Neural progenitor cell (in vitro differentiated cells): ENCODE measurements around the gene LRP1B.

Source experiments
- EZH2phosphoT487 ChIP-seq: fragments of 200-600 bp; sonication (generic); IDR thresholded peaks from 2 replicates; pipeline ENCODE4 v1.6.1; 2017; ENCODE audit warnings: antibody characterized with exemption
- TF ChIP-seq, protein P1 (sequence below): fragments of 200-600 bp; sonication (generic); IDR thresholded peaks from 2 replicates; pipeline ENCODE4 v1.5.1; 2017; ENCODE audit warnings: antibody characterized with exemption, mild to moderate bottlenecking

DNA sequence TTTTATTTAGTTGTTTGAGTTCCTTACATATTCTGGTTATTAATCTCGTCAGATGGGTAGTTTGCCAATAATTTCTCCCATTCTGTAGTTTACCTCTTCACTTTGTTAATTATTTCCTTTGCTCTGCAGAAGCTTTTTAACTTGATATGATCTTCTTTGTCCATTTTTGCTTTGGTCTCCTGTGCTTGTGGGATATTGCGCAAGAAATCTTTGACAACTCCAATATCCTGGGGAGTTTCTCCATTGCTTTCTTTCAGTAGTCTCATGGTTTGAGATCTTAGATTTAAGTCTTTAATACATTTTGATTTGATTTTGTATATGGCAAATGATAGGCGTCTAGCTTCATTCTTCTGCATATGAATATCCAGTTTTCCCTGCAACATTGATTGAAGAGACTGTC, 389.2 kb downstream of the LRP1B start:
- TF ChIP-seq, protein P1, sequence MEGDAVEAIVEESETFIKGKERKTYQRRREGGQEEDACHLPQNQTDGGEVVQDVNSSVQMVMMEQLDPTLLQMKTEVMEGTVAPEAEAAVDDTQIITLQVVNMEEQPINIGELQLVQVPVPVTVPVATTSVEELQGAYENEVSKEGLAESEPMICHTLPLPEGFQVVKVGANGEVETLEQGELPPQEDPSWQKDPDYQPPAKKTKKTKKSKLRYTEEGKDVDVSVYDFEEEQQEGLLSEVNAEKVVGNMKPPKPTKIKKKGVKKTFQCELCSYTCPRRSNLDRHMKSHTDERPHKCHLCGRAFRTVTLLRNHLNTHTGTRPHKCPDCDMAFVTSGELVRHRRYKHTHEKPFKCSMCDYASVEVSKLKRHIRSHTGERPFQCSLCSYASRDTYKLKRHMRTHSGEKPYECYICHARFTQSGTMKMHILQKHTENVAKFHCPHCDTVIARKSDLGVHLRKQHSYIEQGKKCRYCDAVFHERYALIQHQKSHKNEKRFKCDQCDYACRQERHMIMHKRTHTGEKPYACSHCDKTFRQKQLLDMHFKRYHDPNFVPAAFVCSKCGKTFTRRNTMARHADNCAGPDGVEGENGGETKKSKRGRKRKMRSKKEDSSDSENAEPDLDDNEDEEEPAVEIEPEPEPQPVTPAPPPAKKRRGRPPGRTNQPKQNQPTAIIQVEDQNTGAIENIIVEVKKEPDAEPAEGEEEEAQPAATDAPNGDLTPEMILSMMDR, result no peak
- TF ChIP-seq EZH2phosphoT487, result no peak
